Lower lobe of right lung (tissue), 2 donors: Measurements from ENCODE around the gene IFRD1. TPM values are rescaled to one million over a fixed set of nuclear protein-coding genes. Genes with fewer than 3 reads are reported as not detected.

ENCODE experiments used
- ATAC-seq, 2 donors: fragments of 200-7000 bp; cut with Tn5 transposase; one replicate each; pipeline ENCODE4 v1.9.1; 2020 to 2022; ENCODE audit warnings: mild to moderate bottlenecking in 2 of 2, moderate library complexity in 2 of 2
- DNase-seq: peaks from one replicate; pipeline ENCODE4 v3.0.0-alpha.2; 2020
- H3K27ac ChIP-seq: fragments of 200-600 bp; one replicate; pipeline ENCODE4 v1.8.0; 2022
- H3K27me3 ChIP-seq: fragments of 200-600 bp; one replicate; pipeline ENCODE4 v1.8.0; 2022; ENCODE audit warnings: low read depth
- H3K36me3 ChIP-seq: fragments of 200-600 bp; one replicate; pipeline ENCODE4 v1.8.0; 2022; ENCODE audit warnings: mild to moderate bottlenecking
- H3K4me1 ChIP-seq: fragments of 200-600 bp; one replicate; pipeline ENCODE4 v1.8.0; 2022
- H3K4me3 ChIP-seq: fragments of 200-600 bp; one replicate; pipeline ENCODE4 v1.8.0; 2022; ENCODE audit warnings: mild to moderate bottlenecking
- H3K9me3 ChIP-seq: fragments of 200-600 bp; one replicate; pipeline ENCODE4 v1.8.0; 2022
- CTCF ChIP-seq: fragments of 200-600 bp; IDR thresholded peaks from one replicate; pipeline ENCODE4 v1.8.0; 2022; ENCODE audit warnings: antibody characterized with exemption, mild to moderate bottlenecking
- intact Hi-C: fragments of 100-400 bp; cut with DNase I; formaldehyde crosslinking; loops from one replicate; pipeline ENCODE4 v1.11.0; 2022
- total RNA-seq: library from RNA; stranded (reverse); fragmentation: NEBNext Ultra II Directional; extraction: Animal tissue kit (Norgen Biotek cat#: 25700); gene quantifications from one replicate; pipeline ENCODE4 v1.2.1, GENCODE V29; 2021
- donor health status: DM: no; HTN: yes; CAD: no; lungs with severe emphysema.

The IFRD1 gene
- total RNA-seq, 1 donor from 2014 or later = 46.9 TPM

- Histone ChIP-seq H3K9me3 (no peaks in the 10 kb centered on the region), H3K4me1 (peaks cover 31% of the 10 kb centered on the region), H3K27ac (no peak overlapping the region), H3K4me3 (no peak overlapping the region), H3K27me3 (no peaks in the 10 kb centered on the region), H3K36me3 (peaks cover 7% of the 10 kb centered on the region)
- no peak for DNase-seq
- intact Hi-C loops = no loop called here
- TF ChIP-seq CTCF = no peak
- peak; percentile 39 to 50 for ATAC-seq
Observed at GRCh38 chr7:112481833-112482670, 31.8 kb downstream of the IFRD1 start.

GRCh38 chr7:112484671-112485167, 34.5 kb downstream of the IFRD1 start:
- ATAC-seq (peak; percentile 38 to 43), DNase-seq (no peak)
- Histone ChIP-seq H3K9me3 (no peaks in the 10 kb centered on the region), H3K36me3 (no peaks in the 10 kb centered on the region), H3K4me1 (peaks cover 31% of the 10 kb centered on the region), H3K4me3 (no peak overlapping the region), H3K27me3 (no peaks in the 10 kb centered on the region), H3K27ac (peak overlapping the region; percentile 10)
- intact Hi-C loops = no loop called here
- no peak for TF ChIP-seq CTCF

GRCh38 chr7:112485766-112486165, 35.5 kb downstream of the IFRD1 start:
- Histone ChIP-seq H3K4me1 (peaks cover 28% of the 10 kb centered on the region), H3K4me3 (no peak overlapping the region), H3K36me3 (no peaks in the 10 kb centered on the region), H3K27ac (no peak overlapping the region), H3K9me3 (no peaks in the 10 kb centered on the region), H3K27me3 (no peaks in the 10 kb centered on the region)
- no peak for ATAC-seq
- no peak for TF ChIP-seq CTCF
- DNase-seq = no peak
- intact Hi-C loops = no loop called here

GRCh38 chr7:112487457-112488263, 37.4 kb downstream of the IFRD1 start:
- no peak overlapping the region for H3K4me3 ChIP-seq
- no peaks in the 10 kb centered on the region for H3K27me3 ChIP-seq
- no peaks in the 10 kb centered on the region for H3K36me3 ChIP-seq
- DNase-seq (no peak), ATAC-seq (no peak)
- no peaks in the 10 kb centered on the region for H3K9me3 ChIP-seq
- peaks cover 10% of the 10 kb centered on the region for H3K4me1 ChIP-seq
- H3K27ac ChIP-seq = no peak overlapping the region
- no peak for TF ChIP-seq CTCF
- intact Hi-C loops = no loop called here

- no peaks in the 10 kb centered on the region for H3K9me3 ChIP-seq
- no peaks in the 10 kb centered on the region for H3K36me3 ChIP-seq
- H3K4me3 ChIP-seq = no peak overlapping the region
- no peak overlapping the region for H3K27ac ChIP-seq
- H3K4me1 ChIP-seq = peaks cover 9% of the 10 kb centered on the region
- no peak for ATAC-seq
- TF ChIP-seq CTCF = no peak
- no peak for DNase-seq
- intact Hi-C loops = no loop called here
- H3K27me3 ChIP-seq = no peaks in the 10 kb centered on the region
Observed at GRCh38 chr7:112488264-112488552, 37.9 kb downstream of the IFRD1 start.
